Pulmonary artery endothelial cell (primary cell): ENCODE data around the gene FMN2. TPM values are rescaled to one million over a fixed set of nuclear protein-coding genes. Genes with fewer than 3 reads are reported as not detected.

Experiments used
- DNase-seq: peaks from one replicate; pipeline ENCODE4 v3.0.0-alpha.2; 2011; ENCODE audit warnings: low read depth, low spot score
- total RNA-seq: library from RNA; depleted of rRNA; stranded (reverse); fragments of >200 nt; gene quantifications from 2 replicates; pipeline ENCODE4 v1.2.3, GENCODE V29; 2014

FMN2 gene
- total RNA-seq, 1 donor from 2014 or later: not detected

GRCh38 chr1:240420766-240421165 is 329.1 kb downstream of the FMN2 start:
- no peak for DNase-seq

- DNase-seq: no peak
Observed at GRCh38 chr1:240423246-240423924, 331.7 kb downstream of the FMN2 start.

- no peak for DNase-seq
Observed at GRCh38 chr1:240424740-240425464, 333.2 kb downstream of the FMN2 start.

- DNase-seq: no peak
Observed at GRCh38 chr1:240426051-240426450, 334.4 kb downstream of the FMN2 start.

- DNase-seq: no peak
Observed at GRCh38 chr1:240435996-240436566, 344.4 kb downstream of the FMN2 start.

- no peak for DNase-seq
Observed at GRCh38 chr1:240441669-240442068, 350.0 kb downstream of the FMN2 start.

- DNase-seq: no peak
Observed at GRCh38 chr1:240445369-240445768, 353.7 kb downstream of the FMN2 start.

GRCh38 chr1:240455228-240455821 is 363.6 kb downstream of the FMN2 start:
- no peak for DNase-seq

GRCh38 chr1:240457203-240457602 is 365.5 kb downstream of the FMN2 start:
- no peak for DNase-seq

- no peak for DNase-seq
Observed at GRCh38 chr1:240462277-240462676, 370.6 kb downstream of the FMN2 start.

GRCh38 chr1:240462766-240463395 is 371.2 kb downstream of the FMN2 start:
- DNase-seq: no peak

GRCh38 chr1:240464099-240464498 is 372.4 kb downstream of the FMN2 start:
- DNase-seq: no peak

GRCh38 chr1:240465531-240465940 is 373.9 kb downstream of the FMN2 start:
- DNase-seq: no peak

GRCh38 chr1:240466509-240466908 is 374.8 kb downstream of the FMN2 start:
- no peak for DNase-seq

GRCh38 chr1:240467895-240468294 is 376.2 kb downstream of the FMN2 start:
- no peak for DNase-seq

GRCh38 chr1:240468656-240469055 is 377.0 kb downstream of the FMN2 start:
- no peak for DNase-seq

GRCh38 chr1:240474133-240474614 is 382.5 kb downstream of the FMN2 start:
- no peak for DNase-seq

GRCh38 chr1:240475832-240476231 is 384.1 kb downstream of the FMN2 start:
- DNase-seq: no peak

- DNase-seq: no peak
Observed at GRCh38 chr1:240478536-240478935, 386.9 kb downstream of the FMN2 start.

- no peak for DNase-seq
Observed at GRCh38 chr1:240484804-240485443, 393.2 kb downstream of the FMN2 start.

- DNase-seq: no peak
Observed at GRCh38 chr1:240486611-240487010, 394.9 kb downstream of the FMN2 start.
